GM21786 (cell line): ENCODE measurements around the gene TM9SF1.

Source experiments
- ATAC-seq: cut with Tn5 transposase; IDR thresholded peaks from one replicate; pipeline ENCODE4 v1.9.1; 2021; ENCODE audit not compliant: unreplicated experiment

The TM9SF1 gene

DNA sequence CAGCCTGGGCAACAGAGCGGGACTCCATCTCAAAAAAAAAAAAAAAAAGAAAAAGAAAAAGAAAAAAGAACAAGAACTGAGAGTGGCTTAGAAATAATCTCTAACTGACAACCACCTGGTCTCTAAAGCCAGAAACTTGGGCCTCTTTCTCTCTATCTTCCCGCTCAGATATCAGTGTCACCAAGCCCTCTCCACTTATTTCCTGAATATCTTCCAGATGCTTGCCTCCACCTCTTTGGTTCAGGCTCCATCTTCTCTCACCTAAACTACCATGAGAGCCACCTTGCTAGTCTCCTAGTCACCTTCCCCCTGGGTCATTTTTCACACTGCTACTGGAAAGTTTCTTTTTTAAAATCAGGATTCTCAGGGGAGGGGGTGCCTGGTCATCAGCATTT, 1.8 kb upstream of the TM9SF1 start:
- no peak for ATAC-seq

DNA sequence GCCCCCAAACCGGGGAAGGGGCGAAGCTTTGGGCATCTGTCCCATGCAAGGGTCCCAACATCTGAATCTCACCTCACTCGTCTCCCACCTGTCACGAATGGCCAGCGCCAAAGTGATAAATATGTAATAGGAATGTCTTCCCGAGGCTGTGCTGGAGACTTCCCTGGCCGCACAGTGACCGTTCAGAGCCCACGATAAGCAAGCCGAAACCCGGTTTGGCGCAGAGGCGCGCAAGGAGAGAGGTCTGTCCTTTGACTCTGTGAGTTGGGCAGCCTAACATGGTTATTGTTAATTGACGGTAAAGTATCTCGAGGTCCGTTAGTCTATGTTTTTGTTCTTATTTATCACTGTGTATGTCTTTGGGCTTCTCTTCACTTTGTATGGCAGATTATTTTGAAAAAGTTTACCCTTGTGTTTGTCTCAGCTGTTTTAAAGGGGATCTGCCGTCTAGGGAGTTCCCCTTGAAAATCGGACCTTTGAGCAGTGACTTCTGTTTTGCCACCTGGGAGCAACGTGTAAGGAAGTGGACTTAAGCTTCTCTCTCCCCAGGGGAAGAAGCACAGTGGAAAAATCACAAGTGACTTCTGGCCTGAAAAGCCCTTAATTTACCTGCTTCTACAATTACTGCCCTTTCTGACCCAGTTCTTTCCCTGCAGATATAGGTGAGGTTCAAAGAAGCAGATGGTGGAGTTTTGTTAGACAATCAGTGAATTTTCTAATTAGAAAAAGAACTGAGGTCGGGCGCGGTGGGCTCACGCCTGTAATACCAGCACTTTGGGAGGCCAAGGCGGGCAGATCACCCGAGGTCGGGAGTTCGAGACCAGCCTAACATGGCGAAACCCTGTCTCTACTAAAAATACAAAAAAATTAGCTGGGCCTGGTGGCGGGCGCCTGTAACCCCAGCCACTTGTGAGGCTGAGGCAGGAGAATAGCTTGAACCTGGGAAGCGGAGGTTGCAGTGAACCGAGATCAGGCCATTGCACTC, 1.1 kb upstream of the TM9SF1 start:
- ATAC-seq = peak; percentile 20

DNA sequence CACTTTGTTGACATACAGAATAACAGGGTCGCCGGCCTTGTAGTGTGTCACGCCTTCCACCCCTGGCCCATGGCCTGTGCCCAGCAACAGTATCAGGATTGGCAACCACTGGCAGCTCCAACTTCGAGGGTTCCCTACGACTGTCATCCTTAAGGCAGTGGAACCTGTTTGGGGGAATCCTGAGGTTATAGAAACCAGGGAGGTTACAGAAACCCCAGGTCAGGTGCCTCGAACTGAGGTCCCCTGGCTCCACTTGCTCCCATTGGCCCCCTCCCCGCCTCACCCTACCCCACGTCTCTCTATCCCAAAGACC, 412 bp downstream of the TM9SF1 start:
- ATAC-seq = no peak

DNA sequence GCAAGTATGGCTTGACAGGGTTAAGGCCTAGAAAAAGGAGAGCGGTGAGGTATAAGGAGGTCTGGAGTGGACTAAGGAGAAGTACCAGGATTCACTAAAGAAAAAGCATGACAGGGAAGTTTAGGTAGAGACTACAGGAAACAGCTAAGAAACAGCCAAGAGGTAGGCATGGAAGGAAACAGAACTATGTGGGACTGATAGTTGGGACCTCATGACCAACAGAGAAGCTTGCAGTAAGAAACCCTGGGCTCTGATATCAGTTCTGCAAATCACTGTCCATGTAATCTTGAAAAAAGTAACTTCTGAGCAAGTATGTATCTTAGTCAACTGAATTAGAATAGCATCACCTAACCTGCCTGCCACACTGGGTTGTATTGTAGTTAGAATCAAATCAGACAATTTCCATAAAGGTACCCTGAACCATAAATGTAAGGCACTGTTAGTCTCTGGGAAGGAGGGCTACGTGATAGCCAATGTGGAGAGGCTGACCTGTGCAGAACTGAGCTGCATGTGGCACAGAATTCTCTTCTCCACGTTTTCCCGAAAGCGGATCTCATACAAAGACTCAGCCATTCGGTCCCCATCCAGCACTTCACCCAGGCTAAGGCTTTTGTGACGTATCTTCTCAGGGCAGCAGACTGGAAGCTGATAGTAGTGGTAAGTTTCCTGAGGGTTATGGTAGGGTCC, 912 bp downstream of the TM9SF1 start:
- no peak for ATAC-seq

DNA sequence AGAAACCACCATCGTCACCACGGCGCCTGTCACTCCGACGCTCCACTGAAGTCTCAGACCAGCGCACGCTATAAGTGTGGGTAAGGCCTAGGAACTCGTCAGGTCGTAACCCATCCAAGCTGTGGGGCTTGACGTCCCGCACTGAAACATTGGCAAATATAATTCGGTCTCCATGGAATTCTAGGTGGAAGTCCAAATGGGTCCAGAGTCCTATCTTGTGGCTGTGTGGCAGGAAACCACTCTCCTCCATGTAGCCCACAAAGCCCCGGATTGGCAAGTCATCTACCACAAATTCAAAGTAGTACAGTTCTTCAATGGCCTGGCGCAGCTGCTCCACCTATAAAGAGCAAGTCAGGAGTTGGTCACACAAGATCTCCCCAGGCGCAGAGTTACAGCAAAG, 2.3 kb downstream of the TM9SF1 start:
- no peak for ATAC-seq

DNA sequence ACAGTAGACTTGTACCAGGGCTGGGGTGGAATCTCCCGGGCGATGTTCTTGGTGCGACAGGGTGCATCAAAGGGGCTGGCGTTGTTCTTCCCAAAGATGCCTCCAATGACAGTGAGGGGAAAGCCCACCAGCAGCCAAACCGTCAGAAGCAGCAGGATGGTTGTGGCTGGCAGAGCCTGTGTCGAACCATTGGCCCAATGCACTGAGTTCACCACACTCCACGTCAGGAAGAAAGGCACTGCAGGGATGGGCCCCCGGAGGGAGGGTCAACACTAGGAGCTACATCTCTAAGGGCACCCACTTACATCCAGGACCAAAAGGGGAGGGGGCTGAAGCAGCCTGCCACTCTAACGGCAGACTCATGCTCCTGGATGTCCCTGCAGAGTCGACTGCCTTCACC, 4.8 kb downstream of the TM9SF1 start:
- no peak for ATAC-seq

DNA sequence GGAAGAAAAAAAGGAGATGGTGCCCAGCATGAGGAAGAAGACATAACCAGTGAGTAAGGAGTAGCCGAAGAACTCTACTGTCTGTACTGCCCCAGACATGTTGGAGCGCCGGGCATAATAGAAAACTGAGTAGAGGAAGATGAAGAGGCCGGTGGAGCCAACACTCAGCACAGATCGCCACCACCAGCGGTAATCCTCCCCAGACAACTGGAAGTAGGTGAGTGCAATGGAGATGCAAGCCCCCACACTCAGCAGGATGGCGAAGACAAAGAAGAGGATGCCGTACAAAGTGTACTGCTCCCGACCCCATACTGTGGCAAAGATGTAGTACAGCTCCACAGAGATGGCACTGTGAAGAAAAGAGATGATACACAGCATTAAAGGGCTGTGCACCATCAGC, 5.8 kb downstream of the TM9SF1 start:
- ATAC-seq = no peak

DNA sequence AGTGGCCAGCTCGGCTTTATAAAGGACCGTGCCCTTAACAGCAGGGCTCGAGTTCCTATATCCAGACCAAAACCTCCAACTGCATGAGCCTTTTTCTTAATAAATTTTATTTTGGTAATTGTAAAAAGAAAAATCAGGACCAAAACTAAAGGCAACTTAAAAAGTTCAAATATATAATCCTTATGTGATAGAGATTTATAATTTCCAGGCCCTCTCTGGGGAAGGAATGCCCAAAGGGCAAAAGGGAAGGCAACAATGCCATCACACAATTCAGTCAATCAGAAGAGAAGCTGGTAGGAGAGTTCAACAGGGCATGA, 6.2 kb downstream of the TM9SF1 start:
- ATAC-seq = no peak

DNA sequence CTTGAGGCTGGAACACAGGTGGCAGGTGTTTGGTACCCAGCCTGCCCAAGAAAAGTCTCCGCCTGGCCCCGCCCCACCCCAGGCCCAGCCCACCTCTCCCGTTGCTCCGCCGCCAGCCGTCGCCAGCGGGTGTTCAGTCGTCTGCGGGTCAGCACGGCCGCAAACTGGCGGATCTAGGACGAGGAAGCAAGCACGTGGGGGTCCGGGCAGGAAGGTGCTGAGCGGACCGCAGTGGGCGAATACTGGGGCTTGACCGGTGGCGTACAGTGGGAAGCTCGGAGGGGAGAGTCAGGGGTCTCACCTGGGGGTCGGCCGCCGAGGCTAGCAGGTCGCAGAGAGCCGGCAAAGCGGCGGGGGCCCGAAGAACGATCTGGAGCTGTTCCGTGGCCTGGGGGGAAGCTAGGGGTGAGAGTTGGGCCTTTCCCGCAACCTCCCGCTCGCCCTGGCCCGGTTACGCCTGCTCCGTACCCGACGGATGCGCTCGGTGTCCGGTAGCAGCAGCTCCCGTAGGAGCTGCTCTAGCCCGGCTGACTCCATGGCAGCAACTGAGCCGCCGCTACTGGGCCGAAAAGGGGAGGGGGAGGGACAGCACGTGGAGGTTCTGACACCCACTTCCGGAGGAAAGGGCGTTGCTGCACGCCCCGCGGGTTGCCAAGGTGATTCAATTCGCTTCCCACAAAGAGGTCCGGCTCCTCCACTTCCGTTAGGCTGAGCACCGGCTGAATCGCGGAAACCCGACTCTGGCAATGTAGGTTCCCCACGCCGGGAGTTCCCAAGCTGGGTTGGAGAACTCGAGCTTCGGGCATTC, 6.8 kb downstream of the TM9SF1 start, which contains the start of gene IPO4:
IPO4 (minus strand) TSS at position 566 of the 808 bp plus-strand sequence; CDS start at position 537, 29 bp downstream.
- ATAC-seq = peak; percentile 96

DNA sequence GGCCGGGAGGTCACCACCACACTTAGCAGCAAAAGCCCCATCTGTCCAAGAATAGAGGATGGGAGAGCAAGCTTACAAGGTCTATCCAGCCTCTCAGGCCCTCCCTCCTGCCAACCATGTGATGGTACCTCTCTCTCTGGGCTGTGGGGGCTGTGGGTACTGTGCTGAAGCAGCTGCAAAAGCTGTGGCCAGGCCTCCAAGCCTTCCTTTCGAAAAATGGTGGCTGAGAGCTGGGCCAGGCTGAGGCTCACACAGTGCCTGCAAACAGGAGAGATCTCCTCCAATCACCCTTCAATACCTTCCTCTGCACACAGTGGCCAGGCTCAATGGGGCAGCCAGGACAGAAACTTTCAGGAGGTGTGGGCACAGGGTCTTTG, 7.7 kb downstream of the TM9SF1 start:
- ATAC-seq = no peak

DNA sequence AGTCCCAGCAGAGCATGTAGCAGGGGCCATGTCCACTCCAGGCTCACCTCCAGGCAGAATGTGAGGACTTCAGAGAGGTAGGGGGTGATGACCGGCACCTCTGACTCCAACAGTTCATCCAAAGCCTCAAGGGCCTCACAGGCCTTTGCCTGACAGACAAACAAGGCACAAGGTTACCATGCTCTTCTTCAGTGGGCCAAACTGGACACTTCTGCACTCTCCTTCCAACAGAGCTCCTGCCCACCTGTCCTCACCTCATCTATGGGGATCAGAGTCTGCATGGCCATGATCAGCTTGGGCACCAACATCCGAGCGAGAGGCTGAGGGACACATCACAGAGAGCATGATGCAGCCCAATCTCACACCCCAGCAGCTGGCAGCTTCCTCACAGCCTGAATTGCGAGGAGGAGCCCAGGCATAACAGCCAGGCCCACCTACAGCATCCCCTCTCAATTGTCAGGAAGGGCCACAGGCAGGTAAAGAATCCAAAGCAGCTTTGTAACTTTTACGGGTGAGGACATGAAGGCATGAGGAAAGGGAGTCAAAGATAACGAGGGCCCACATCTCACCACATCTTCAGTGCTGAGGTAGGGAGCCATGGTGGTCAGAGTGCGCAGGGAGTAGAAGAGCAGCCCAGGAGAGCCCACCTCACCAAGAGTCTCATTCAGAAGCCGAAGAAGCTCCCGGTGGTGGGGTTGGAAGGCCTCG, 8.3 kb downstream of the TM9SF1 start:
- no peak for ATAC-seq

DNA sequence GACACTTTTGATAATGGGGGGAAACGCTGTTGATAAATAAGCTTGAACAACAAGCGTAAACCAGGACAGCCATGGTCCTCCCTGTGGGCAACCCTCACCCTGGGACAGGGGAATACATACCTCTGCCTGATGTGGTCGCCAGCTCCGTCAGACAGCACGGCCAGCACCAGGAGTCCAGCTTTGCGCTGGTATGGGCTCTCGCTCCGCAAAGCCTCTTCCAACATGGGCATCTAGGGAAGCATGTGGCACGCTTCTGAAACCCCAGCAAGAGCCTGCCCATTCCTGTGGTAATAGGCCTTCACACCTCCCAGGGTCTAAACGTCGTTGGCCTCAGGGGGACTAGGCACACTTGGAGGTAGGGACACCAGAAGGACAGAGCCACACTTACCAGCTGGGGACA, 9.5 kb downstream of the TM9SF1 start:
- ATAC-seq = no peak

DNA sequence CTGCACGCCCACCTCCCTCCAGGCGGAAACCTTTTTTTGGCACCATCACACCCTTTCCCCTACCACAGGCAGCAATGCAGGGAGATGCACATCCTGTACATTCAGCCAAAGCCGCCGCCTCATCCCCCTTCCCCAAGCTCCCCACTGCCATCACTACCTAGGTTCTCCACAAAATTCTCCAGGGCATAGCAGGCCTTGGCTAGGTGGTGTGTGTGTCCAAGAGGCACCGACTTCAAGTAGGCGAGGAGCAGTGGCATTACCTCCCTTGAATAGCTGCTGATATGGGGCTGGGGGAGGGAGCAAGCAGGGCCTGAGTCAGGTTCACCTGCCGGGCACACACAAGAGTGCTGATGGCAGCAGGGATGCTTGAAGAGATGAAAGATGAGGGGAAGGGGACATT, 10.2 kb downstream of the TM9SF1 start:
- ATAC-seq = no peak

DNA sequence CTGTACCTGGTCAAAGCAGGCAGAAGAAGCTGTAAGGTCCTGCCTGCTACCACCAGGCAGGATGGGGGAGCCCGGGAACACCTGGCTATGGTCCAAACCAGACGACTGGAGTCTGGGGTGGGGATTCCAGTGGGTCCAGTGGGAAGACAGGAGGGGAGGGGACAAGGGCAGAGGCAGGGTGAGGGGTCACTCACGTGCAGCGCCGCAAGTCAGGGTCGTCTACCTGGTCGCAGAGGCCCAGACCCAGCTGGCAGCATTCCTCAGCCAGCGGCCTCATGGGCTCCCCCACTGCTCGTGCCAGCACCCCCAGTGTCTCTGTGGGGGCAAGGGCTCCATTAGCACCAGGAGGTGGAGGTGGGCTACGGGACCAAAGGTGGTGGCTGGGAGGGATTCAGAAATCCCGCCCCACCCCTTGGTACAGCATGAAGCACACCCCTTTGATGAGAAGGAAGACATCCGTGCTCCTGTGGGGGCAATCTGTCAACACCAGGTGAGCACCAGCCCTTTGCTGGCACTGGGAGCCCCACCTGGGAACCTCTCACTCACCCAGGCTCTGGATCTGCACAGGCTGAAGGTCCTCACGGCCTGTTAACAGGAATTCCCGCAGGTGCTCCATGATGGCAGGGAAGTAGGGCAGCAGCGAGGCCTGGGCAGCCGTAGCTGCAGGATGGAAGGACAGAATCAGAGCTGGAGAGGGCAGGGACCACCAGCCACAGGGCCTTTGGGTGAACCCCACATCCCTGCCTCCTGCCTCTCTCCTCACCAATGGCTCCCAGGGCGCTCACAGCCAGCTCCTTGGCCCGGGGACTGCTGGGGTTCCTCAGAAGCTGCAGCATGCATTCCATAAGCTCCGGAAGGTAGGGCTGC, 10.9 kb downstream of the TM9SF1 start:
- ATAC-seq = no peak

DNA sequence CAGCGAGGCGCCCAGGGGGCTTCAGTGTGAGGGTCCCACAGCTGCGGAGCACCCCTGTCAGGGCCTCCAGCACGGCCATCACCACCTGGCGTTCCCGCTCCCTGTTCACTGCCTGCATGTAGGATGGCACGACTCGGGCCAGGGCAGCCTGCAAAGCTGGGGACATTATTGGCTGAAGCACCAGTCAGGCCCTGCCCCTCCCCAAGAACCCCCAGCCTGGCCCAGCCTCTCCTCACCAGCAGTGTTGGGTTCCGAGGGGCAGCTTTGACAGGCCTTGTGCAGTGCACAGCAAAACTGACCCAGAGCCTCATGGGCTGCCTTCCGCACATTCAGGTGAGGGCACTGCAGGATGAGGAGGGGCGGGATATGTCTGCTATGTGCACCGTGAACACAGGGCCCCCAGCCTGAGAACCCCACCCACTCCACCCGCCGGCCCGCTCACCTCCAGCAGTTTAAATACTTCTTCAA, 12.2 kb downstream of the TM9SF1 start:
- no peak for ATAC-seq

DNA sequence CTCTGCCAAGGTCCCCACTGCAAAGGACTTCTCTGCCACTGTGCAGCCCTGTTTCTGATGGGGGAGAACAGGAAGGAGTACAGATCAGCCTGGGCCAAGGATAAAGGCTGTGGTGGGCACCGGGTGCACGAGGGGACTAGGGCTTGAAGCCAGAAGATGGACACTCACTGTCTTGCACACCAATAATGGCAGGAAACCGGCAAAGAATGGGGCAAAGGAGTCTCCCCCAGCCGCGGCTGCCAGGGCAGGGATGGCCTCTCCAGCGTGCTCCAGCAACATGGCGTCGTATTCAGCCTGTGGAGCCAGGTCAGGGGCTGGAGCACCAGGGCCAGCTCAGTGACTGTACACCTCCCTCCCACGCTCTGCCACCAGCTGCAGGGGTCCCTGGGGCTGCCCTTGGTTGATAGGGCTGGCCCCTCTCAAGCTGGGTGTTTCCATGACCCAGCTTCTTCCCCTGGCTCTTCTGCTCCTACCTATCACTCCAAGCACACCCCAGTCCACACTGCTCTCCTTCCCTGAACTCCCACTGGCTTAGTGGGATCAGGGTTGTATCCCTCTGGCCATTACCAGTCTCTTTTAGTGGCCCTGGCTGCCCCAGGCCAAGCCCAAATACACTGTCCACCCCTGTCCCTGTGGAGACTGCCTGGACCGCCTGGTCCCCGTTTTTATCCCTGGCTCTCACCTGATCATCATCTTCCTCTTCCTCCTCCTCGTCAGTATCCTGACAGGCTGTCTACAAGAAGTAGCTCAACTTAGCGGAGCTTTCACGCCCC, 12.9 kb downstream of the TM9SF1 start:
- ATAC-seq = no peak

DNA sequence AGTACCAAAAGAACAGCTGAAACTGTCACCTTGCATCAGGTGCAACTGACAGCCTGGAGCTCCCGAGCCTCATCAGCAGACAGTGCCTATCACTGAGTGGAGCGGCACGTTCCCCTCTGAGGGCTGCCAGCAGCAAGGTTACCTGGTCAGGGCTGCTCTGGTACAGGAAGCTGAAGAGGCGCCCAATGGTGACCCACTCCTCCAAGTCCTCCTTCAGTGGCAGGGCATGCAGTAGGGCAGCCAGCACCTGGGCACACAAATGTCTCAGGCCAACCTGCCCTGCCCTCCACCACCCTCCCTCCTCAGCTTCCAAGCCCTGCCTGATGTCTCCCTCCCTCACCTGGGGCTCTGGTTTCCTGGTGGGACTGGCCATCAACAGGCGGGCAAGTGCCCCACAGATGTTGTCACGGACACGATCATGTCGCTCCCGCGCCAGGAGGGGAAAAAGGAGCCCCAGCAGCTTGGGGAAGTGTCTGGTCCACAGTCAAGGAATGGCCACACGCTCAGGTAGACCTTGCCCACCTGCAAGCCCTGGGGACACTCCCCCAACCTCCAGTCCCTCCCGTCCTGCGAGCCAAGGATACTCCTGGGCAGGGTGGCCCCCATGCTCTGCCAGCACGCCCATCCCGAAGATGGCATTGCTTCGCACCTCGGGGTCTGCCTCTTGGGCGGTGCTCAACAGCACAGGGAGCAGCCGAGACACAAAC, 13.7 kb downstream of the TM9SF1 start:
- no peak for ATAC-seq

DNA sequence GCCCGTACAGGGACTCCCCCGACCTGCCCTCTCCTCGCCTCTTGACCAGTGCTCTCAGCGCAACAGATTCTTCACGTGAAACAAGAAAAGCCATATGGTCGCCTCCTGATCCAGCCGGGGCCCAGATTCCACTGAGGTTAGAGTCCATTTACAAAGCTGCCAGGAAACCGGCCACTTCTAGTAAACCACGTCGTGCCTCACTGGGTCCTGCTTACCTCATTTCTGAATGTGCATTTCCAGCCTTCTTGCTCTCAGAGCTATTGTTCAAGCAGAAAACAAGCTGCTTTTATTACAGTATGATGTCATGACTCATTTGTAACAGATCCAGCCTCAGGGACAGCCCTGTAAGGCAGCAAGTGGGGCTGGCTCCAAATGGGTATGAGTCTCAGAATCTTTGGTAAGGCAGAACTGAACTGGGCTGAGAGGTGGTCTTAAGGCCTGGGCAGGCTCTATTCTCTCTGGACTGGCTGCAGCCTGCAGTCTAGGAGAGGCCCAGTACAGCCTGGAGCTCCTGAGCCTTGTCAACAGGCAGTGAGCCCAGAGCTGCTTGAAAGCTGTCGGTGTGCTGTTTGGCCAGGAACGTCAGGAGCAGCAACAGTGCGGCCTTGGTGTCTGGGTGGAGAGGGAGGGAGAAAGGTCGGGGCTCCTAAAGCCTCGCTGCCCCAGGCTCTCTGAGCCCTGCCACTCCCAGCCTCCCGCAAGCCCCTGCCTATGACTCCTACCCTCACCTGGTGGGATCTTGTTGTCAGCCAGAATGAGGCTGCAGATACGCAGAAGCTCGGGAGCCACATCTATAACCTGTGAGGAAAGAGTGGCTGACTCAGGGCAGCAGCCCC, 15.1 kb downstream of the TM9SF1 start:
- ATAC-seq = no peak
